Measurements from ENCODE around the gene IRGC. TPM values are rescaled to one million over a fixed set of nuclear protein-coding genes. Genes with fewer than 3 reads are reported as not detected.

The IRGC gene, protein sequence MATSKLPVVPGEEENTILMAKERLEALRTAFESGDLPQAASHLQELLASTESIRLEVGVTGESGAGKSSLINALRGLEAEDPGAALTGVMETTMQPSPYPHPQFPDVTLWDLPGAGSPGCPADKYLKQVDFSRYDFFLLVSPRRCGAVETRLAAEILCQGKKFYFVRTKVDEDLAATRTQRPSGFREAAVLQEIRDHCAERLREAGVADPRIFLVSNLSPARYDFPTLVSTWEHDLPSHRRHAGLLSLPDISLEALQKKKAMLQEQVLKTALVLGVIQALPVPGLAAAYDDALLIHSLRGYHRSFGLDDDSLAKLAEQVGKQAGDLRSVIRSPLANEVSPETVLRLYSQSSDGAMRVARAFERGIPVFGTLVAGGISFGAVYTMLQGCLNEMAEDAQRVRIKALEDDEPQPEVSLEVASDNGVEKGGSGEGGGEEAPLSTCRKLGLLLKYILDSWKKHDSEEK
- total RNA-seq (2022; extraction: Qiagen RNA extraction) = not detected in 5 replicates

DNA sequence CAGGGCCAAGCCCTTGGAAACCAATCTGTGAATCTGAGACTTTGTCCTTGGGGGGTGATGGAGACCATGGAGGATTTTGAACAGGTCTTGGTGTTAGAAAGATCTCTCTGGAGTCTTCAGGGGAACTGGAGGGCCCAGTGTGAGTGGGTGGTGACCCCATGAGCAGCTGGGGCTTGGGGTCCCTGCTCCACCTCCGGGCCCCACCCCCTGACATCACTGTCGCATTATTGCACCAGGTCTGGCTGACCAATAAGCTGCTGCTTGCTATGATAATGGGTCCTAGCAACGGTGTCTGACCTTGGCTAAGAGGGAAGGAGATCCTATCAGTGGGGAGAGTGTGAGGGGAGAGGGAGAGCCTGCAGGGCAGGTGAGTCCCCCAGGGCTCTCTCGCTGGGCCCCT, at the start of gene IRGC:
Gene IRGC, plus strand, starts transcription at position 301 of the 400 bp plus-strand sequence. CDS start 2,483 bp downstream, outside the sequence.

DNA sequence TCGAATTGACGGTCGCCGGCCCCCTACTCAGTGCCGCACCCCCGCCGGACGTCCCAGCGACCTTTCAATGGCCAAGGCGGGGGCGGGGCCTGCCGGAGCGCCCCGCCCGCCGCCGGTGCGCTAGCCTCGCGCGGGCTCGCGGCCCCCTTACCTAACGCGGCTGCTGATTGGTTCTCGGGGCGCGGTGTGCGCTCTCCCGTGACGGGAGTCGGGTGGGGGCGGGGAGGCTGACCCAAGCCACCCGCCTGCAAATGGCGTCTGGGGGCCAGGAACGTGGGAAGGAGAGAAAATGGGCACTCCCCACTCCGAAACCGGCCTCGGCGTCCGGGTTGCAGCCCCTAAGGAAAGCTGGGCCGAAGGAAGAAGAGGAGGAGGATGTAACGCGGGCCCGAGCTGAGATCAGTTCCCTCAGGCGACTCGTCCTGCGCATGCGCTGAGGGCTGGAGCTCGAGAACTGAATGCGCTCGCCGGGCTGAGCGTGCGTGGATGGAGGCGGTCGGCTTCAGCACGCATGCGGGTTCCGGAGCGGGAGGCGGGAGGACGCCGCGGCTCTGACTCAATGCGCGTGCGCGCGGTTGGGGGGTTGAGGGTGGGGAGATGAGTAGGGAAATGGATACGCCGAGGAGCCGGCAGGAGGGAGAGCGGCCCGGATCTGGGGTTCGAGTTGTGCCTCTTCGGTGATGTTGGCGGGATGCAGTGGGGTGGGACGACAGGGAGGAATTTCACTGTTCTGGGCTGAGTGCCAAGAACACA, 38.8 kb downstream of the IRGC start, which contains the start of gene SMG9:
Gene SMG9, minus strand, starts transcription at position 460 of the 753 bp plus-strand sequence. CDS start 4,221 bp downstream, outside the sequence.

Other genes with a start within 250 kb of the IRGC start
- gene PHLDB3, start 211.3 kb upstream of the IRGC start, total RNA-seq (2022; extraction: Qiagen RNA extraction) = 9.2 to 10.6 TPM (median 9.9 TPM) in 5 replicates
- gene ETHE1, start 188.9 kb upstream of the IRGC start, total RNA-seq (2022; extraction: Qiagen RNA extraction) = 47.9 to 51.5 TPM (median 49.0 TPM) in 5 replicates
- gene ZNF575, start 182.9 kb upstream of the IRGC start, total RNA-seq (2022; extraction: Qiagen RNA extraction) = 1.5 to 2.5 TPM (median 1.8 TPM) in 5 replicates
- gene XRCC1, start 140.5 kb upstream of the IRGC start, total RNA-seq (2022; extraction: Qiagen RNA extraction) = 26.0 to 29.6 TPM (median 27.9 TPM) in 5 replicates
- 0.20 to 0.39 TPM (median 0.22 TPM) in 5 replicates for gene PINLYP, start 140.3 kb upstream of the IRGC start, total RNA-seq (2022; extraction: Qiagen RNA extraction)
- 4.5 to 7.6 TPM (median 5.4 TPM) in 5 replicates for gene IRGQ, start 119.9 kb upstream of the IRGC start, total RNA-seq (2022; extraction: Qiagen RNA extraction)
- 14.3 to 22.1 TPM (median 19.7 TPM) in 5 replicates for gene ZNF576, start 119.5 kb upstream of the IRGC start, total RNA-seq (2022; extraction: Qiagen RNA extraction)
- gene SRRM5, start 104.0 kb upstream of the IRGC start, total RNA-seq (2022; extraction: Qiagen RNA extraction) = 0.53 to 1.1 TPM (median 0.79 TPM) in 5 replicates
- gene ZNF428, start 96.4 kb upstream of the IRGC start, total RNA-seq (2022; extraction: Qiagen RNA extraction) = 47.6 to 68.1 TPM (median 62.5 TPM) in 5 replicates
- gene CADM4, start 76.2 kb upstream of the IRGC start, total RNA-seq (2022; extraction: Qiagen RNA extraction) = 7.6 to 9.8 TPM (median 9.4 TPM) in 5 replicates
- 63.3 to 80.4 TPM (median 69.1 TPM) in 5 replicates for gene PLAUR, start 45.9 kb upstream of the IRGC start, total RNA-seq (2022; extraction: Qiagen RNA extraction)
- 43.1 to 68.8 TPM (median 61.1 TPM) in 5 replicates for gene SMG9, start 38.9 kb downstream of the IRGC start, total RNA-seq (2022; extraction: Qiagen RNA extraction)
- 41.5 to 61.0 TPM (median 58.5 TPM) in 5 replicates for gene KCNN4, start 64.9 kb downstream of the IRGC start, total RNA-seq (2022; extraction: Qiagen RNA extraction)
- 0.20 to 0.41 TPM (median 0.25 TPM) in 5 replicates for gene LYPD5, start 86.4 kb downstream of the IRGC start, total RNA-seq (2022; extraction: Qiagen RNA extraction)
- gene ZNF283, start 111.2 kb downstream of the IRGC start, total RNA-seq (2022; extraction: Qiagen RNA extraction) = 3.3 to 6.1 TPM (median 4.5 TPM) in 5 replicates
- 0.16 to 0.42 TPM (median 0.23 TPM) in 5 replicates for gene ZNF404, start 167.9 kb downstream of the IRGC start, total RNA-seq (2022; extraction: Qiagen RNA extraction)
- gene ZNF45, start 219.2 kb downstream of the IRGC start, total RNA-seq (2022; extraction: Qiagen RNA extraction) = 9.7 to 11.6 TPM (median 9.9 TPM) in 5 replicates
- gene ZNF221, start 235.2 kb downstream of the IRGC start, total RNA-seq (2022; extraction: Qiagen RNA extraction) = 0.30 to 0.74 TPM (median 0.59 TPM) in 5 replicates

Data from A549 treated with Mapracorat at 1 μM for 4 hours (cell line).